GM04503 (cell line): ENCODE measurements around the gene IFITM2.
A peak's percentile ranks its signal among the peaks of the same experiment; 100 is the strongest.

ENCODE experiments used
- DNase-seq: peaks from one replicate; pipeline ENCODE4 v3.0.0-alpha.2; 2012; ENCODE audit warnings: low read depth

The IFITM2 gene

GRCh38 chr11:307766-308708 is at the start of gene IFITM2:
Gene IFITM2 (plus strand): TSS chr11:307816. CDS start chr11:308193, 377 bp downstream.
- peak; percentile 74 for DNase-seq

GRCh38 chr11:259413-259812 is 48.2 kb upstream of the IFITM2 start:
- DNase-seq, result no peak

GRCh38 chr11:261624-262023 is 46.0 kb upstream of the IFITM2 start:
- no peak for DNase-seq

GRCh38 chr11:266676-267439 is 40.8 kb upstream of the IFITM2 start:
- no peak for DNase-seq

- DNase-seq, result no peak
Observed at GRCh38 chr11:267491-267994, 40.1 kb upstream of the IFITM2 start.

- peak; percentile 23 for DNase-seq
Observed at GRCh38 chr11:268716-269145, 38.9 kb upstream of the IFITM2 start.

GRCh38 chr11:269146-269890 is 38.3 kb upstream of the IFITM2 start:
- no peak for DNase-seq

GRCh38 chr11:270451-271318 is 36.9 kb upstream of the IFITM2 start:
- no peak for DNase-seq

- no peak for DNase-seq
Observed at GRCh38 chr11:271319-271715, 36.3 kb upstream of the IFITM2 start.

- no peak for DNase-seq
Observed at GRCh38 chr11:272195-272930, 35.3 kb upstream of the IFITM2 start.

GRCh38 chr11:272931-273198 is 34.8 kb upstream of the IFITM2 start:
- DNase-seq, result no peak

- no peak for DNase-seq
Observed at GRCh38 chr11:276219-276618, 31.4 kb upstream of the IFITM2 start.

GRCh38 chr11:278001-278951 is 29.3 kb upstream of the IFITM2 start, which contains the start of gene NLRP6:
Gene NLRP6 (plus strand): TSS chr11:278407. CDS start chr11:278570, 163 bp downstream.
- no peak for DNase-seq

- no peak for DNase-seq
Observed at GRCh38 chr11:279040-279965, 28.3 kb upstream of the IFITM2 start.

GRCh38 chr11:279966-280705 is 27.5 kb upstream of the IFITM2 start:
- no peak for DNase-seq

GRCh38 chr11:280706-281485 is 26.7 kb upstream of the IFITM2 start:
- DNase-seq, result no peak
